Endodermal cell (in vitro differentiated cells): Measurements from ENCODE around the gene MYCBP2. TPM values are rescaled to one million over a fixed set of nuclear protein-coding genes. Genes with fewer than 3 reads are reported as not detected.

Experiments
- DNase-seq: peaks from one replicate; pipeline ENCODE4 v3.0.0-alpha.2; 2017
- H3K27ac ChIP-seq: 2 replicates; pipeline ENCODE4 v1.5.1; 2013; ENCODE audit warnings: mild to moderate bottlenecking, low read depth, low read length, moderate library complexity
- H3K27me3 ChIP-seq: 2 replicates; pipeline ENCODE4 v1.6.1; 2013; ENCODE audit warnings: mild to moderate bottlenecking, low read length, moderate library complexity; ENCODE audit not compliant: insufficient read depth, control insufficient read depth, poor library complexity, severe bottlenecking
- H3K36me3 ChIP-seq: 2 replicates; pipeline ENCODE4 v1.7.0; 2013; ENCODE audit warnings: mild to moderate bottlenecking, low read length, moderate library complexity; ENCODE audit not compliant: control insufficient read depth, insufficient read depth
- H3K4me1 ChIP-seq: one replicate; pipeline ENCODE4 v1.7.0; 2013; ENCODE audit warnings: low read length; ENCODE audit not compliant: control insufficient read depth, insufficient read depth
- H3K4me3 ChIP-seq: 2 replicates; pipeline ENCODE4 v1.5.1; 2013; ENCODE audit warnings: mild to moderate bottlenecking, low read length, moderate library complexity
- H3K9ac ChIP-seq: 2 replicates; pipeline ENCODE4 v1.6.1; 2013; ENCODE audit warnings: mild to moderate bottlenecking, low read length, moderate library complexity; ENCODE audit not compliant: poor library complexity, severe bottlenecking; ENCODE audit errors: extremely low read depth
- H3K9me3 ChIP-seq: 2 replicates; pipeline ENCODE4 v1.6.1; 2013; ENCODE audit warnings: mild to moderate bottlenecking, low read length, moderate library complexity; ENCODE audit not compliant: control insufficient read depth
- H3K27ac Mint-ChIP-seq: 2 replicates; pipeline ENCODE4 v1.8.0; 2020; ENCODE audit warnings: mixed read lengths
- H3K27me3 Mint-ChIP-seq: 2 replicates; pipeline ENCODE4 v1.8.0; 2021; ENCODE audit warnings: mild to moderate bottlenecking, mixed read lengths; ENCODE audit not compliant: insufficient read depth
- H3K36me3 Mint-ChIP-seq: 2 replicates; pipeline ENCODE4 v1.8.0; 2020; ENCODE audit warnings: low read depth, mixed read lengths
- H3K4me1 Mint-ChIP-seq: 2 replicates; pipeline ENCODE4 v1.8.0; 2020; ENCODE audit warnings: mixed read lengths
- H3K4me3 Mint-ChIP-seq: 2 replicates; pipeline ENCODE4 v1.8.0; 2020; ENCODE audit warnings: mild to moderate bottlenecking, moderate library complexity, mixed read lengths
- H3K9me3 Mint-ChIP-seq: 2 replicates; pipeline ENCODE4 v1.8.0; 2020; ENCODE audit warnings: mild to moderate bottlenecking, mixed read lengths
- WGBS, 2 experiments: methylation state at CpG; one replicate each; pipeline versions ENCODE4 v1.1.5 to v1.1.7; 2013; ENCODE audit warnings: missing lambda C conversion rate in 2 of 2, mixed read lengths in 1 of 2; ENCODE audit not compliant: insufficient coverage in 1 of 2, insufficient read length in 1 of 2; 5-methylcytosine and 5-hydroxymethylcytosine counted together
- total RNA-seq, 2 donors: library from RNA; stranded (reverse); fragmentation: NEBNext Ultra II Directional in 1 of 2; extraction: Animal tissue kit (Norgen Biotek cat#: 25700) in 1 of 2; gene quantifications; 2 replicates in 1 of 2; 3 replicates in 1 of 2; pipeline ENCODE4 v1.2.1, GENCODE V29; 2021
- TF ChIP-seq, protein P1 (sequence below): fragments of 200-600 bp; sonication (generic); conservative IDR thresholded peaks from 2 replicates; pipeline ENCODE4 v1.5.0; 2021; ENCODE audit warnings: antibody characterized with exemption, mild to moderate bottlenecking

The MYCBP2 gene
- total RNA-seq, 2 donors from 2014 or later: 32.5 to 32.9 TPM

- WGBS, 2 experiments: 93 to 100% methylated on average over 2 of the region's 2 CpGs
- Histone ChIP-seq H3K9me3 (no peaks in the 10 kb centered on the region), H3K27me3 (peaks cover 95% of the 10 kb centered on the region), H3K9ac (no peak overlapping the region), H3K4me1 (no peaks in the 10 kb centered on the region), H3K4me3 (no peak overlapping the region), H3K36me3 (no peaks in the 10 kb centered on the region), H3K27ac (no peak overlapping the region)
- Mint-ChIP-seq H3K9me3 (no peaks in the 10 kb centered on the region), H3K27me3 (peaks cover 71% of the 10 kb centered on the region), H3K27ac (no peak overlapping the region), H3K4me1 (no peaks in the 10 kb centered on the region), H3K36me3 (no peaks in the 10 kb centered on the region), H3K4me3 (no peak overlapping the region)
- TF ChIP-seq, protein P1, sequence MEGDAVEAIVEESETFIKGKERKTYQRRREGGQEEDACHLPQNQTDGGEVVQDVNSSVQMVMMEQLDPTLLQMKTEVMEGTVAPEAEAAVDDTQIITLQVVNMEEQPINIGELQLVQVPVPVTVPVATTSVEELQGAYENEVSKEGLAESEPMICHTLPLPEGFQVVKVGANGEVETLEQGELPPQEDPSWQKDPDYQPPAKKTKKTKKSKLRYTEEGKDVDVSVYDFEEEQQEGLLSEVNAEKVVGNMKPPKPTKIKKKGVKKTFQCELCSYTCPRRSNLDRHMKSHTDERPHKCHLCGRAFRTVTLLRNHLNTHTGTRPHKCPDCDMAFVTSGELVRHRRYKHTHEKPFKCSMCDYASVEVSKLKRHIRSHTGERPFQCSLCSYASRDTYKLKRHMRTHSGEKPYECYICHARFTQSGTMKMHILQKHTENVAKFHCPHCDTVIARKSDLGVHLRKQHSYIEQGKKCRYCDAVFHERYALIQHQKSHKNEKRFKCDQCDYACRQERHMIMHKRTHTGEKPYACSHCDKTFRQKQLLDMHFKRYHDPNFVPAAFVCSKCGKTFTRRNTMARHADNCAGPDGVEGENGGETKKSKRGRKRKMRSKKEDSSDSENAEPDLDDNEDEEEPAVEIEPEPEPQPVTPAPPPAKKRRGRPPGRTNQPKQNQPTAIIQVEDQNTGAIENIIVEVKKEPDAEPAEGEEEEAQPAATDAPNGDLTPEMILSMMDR: no peak
- no peak for DNase-seq
Observed at GRCh38 chr13:77338329-77338728, 11.4 kb upstream of the MYCBP2 start.

DNA sequence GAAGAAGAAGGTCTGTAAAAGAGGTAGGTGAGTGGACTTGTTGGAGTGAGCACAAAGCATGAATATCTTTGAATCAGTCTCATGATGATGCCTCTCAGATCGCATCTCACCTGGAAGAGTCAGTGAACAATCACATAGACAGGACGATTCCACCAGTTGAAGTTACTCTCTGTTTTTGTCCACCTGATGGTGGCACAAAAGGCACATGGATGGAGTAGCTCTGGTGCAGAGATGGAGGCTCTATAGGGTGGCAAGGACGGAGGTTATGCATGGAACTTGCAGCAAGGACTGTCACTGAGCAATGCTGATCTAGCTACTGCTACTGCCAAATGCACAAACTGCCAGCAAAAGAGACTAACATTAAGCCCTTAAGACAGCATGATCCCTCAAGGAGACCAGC is 10.3 kb upstream of the MYCBP2 start:
- no peaks in the 10 kb centered on the region for H3K36me3 ChIP-seq
- TF ChIP-seq, protein P1: peak; percentile 13
- Mint-ChIP-seq H3K27me3 (peaks cover 73% of the 10 kb centered on the region), H3K36me3 (no peaks in the 10 kb centered on the region), H3K4me3 (no peak overlapping the region), H3K27ac (no peak overlapping the region), H3K9me3 (no peaks in the 10 kb centered on the region), H3K4me1 (no peaks in the 10 kb centered on the region)
- H3K4me1 ChIP-seq: no peaks in the 10 kb centered on the region
- DNase-seq: no peak
- H3K9ac ChIP-seq: no peak overlapping the region
- peaks cover 95% of the 10 kb centered on the region for H3K27me3 ChIP-seq
- 84 to 89% methylated on average over 3 of the region's 3 CpGs for WGBS, 2 experiments
- H3K27ac ChIP-seq: no peak overlapping the region
- no peak overlapping the region for H3K4me3 ChIP-seq
- no peaks in the 10 kb centered on the region for H3K9me3 ChIP-seq

- Histone ChIP-seq H3K4me3 (no peak overlapping the region), H3K9ac (no peak overlapping the region), H3K27me3 (peaks cover 97% of the 10 kb centered on the region), H3K27ac (no peak overlapping the region), H3K9me3 (no peaks in the 10 kb centered on the region), H3K4me1 (no peaks in the 10 kb centered on the region), H3K36me3 (no peaks in the 10 kb centered on the region)
- TF ChIP-seq, protein P1: no peak
- no peaks in the 10 kb centered on the region for H3K36me3 Mint-ChIP-seq
- no peak for DNase-seq
- H3K9me3 Mint-ChIP-seq: no peaks in the 10 kb centered on the region
- H3K27me3 Mint-ChIP-seq: peaks cover 79% of the 10 kb centered on the region
- H3K27ac Mint-ChIP-seq: no peak overlapping the region
- H3K4me3 Mint-ChIP-seq: no peak overlapping the region
- H3K4me1 Mint-ChIP-seq: no peaks in the 10 kb centered on the region
Observed at GRCh38 chr13:77335543-77335942, 8.6 kb upstream of the MYCBP2 start.
